ENCODE data around the gene MMP20. TPM values are rescaled to one million over a fixed set of nuclear protein-coding genes. Genes with fewer than 3 reads are reported as not detected.

The MMP20 gene
- total RNA-seq, 1 donor from 2014 or later, result 0.35 TPM

DNA sequence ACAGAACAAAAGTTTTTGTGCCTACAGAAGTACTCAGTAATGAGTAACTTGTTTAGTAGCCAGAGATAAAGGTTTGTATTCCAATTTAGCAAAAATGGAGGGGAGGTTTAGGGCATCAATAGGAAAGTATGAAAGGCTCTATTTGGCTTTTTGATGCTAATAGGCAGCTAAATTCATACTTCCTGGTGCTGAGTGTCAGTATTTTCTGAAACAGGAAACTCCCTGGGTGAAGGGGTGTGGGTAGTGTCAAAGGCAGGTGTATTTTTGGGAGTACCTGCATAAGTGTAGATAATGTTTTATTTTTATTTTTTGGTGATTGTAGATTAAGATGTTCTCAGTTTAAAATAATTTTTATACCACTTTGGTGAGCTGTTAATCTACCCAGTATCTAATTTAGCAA is 65.3 kb downstream of the MMP20 start:
- no peak for DNase-seq (ENCODE audit: low spot score)

DNA sequence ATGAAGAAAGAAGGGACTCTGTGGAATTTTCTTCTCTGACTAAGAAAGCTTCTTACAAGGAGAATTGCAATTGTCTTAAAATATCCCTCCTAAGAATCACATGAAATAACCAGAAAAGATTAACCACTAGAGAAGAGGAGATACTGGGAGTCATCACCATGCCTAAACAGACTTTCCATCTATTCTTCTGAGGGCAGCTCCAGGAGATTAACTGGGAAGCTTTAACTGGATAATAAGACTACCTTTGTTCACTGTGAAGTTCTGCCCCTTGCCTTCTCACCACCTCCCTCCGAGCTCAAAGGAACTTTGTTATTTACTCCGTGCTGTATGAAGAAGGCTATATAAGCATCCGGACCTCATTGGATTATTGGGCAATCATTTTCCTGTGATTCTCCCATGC is 70.0 kb downstream of the MMP20 start:
- no peak for DNase-seq (ENCODE audit: low spot score)

DNA sequence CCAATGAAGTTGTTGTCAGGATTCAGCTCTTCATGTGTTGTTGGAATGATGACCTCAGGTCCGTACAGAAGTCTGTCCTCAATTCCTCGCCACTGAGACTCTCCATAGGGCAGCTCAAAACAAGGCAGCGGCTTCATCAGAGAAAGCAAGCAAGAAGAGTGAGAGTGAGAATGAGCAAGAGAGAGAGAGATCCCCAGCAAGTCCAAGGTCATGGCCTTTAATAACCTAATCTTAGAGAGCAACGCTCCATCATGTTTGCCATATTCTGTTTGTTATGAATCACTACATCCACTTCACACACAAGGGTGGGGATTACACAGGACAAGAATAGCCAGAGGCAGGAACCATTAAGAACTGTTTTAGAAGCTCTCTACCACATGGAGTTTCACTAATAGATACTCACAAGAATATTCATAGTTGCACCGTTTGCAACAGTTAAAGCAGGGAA is 71.3 kb downstream of the MMP20 start:
- DNase-seq (ENCODE audit: low spot score), result no peak

DNA sequence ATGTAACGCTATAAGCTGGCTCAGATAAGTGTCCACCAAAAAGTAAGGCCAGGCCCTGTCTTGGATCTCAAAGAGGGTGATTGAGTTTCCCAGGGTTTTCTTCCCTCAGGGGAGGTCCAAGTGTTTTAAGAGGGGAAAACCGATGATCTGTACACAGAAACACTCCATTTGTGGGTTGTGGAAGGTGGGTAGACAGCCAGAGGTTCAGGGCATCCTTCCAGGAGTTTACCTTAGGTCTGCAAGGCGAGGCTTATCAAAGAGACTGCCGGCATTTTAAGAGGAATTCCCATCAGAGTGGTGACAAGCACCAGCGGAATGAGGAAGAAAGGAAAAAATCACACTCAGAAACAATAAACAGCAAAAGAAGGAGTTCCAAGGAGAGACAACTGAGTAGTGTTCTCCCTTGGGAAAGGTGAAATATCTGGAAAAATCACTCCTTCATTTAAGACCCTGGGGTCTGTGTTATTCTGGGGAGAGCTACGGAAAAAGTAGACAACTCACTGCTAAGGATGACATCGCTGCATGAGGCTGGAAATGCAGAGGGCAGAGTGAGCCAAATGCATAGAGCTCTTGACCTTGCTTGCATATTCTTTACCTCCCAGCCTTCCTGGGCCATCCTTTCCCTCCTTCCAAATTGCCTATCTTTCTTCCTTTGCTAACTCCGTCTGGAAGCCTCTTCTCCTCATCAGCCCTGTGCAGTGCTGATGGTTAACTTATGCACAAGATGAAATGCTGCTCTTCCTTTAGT is 72.5 kb downstream of the MMP20 start:
- peak; percentile 21 for DNase-seq (ENCODE audit: low spot score)

DNA sequence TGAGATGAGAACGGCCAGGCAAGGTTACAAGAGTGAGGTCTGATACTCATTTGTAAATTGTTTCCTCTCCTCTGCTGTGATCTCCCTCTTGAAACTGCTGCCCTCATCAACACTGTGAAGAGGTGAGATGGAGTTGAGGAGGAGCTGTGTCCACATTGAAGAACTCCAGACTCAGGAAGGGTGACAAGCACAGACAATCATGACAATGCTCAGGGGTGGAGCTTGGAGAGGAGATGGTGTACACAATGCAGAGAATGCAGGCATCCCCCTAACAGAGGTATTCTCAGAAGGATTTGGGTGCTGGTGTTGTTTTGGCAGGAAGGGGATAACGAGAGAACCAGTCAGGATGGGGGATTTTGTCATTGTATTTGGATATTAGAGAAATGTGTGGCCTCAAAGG is 73.1 kb downstream of the MMP20 start:
- no peak for DNase-seq (ENCODE audit: low spot score)

DNA sequence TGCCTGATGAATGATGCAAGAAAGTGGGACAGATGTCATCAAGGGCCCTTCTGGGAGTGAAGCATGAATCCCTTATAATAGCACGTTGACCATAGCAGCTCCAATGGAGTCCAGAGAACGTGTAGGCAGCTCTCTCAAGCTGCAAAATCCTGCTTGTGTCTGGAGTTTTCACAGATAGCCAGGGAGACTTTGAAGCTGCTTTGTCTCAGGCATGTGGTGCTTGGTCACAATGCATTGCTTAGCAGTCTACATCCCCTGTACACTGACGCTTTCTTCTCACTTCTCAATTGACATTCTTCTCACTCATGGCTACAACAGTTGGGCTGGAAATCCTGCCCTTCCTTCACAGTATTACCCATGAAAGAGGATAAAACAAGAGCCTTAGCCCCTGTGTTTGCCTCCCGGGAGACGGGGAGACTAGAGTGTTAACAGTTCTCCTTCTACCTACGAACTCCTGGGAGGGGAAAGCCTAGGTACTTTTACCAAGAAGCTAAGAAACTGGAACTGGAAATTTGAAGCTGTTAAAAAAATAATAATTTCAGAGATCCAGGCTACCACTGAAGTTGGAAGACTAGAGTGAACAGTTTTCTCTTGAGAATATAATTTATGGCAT is 73.9 kb downstream of the MMP20 start:
- DNase-seq (ENCODE audit: low spot score), result no peak

DNA sequence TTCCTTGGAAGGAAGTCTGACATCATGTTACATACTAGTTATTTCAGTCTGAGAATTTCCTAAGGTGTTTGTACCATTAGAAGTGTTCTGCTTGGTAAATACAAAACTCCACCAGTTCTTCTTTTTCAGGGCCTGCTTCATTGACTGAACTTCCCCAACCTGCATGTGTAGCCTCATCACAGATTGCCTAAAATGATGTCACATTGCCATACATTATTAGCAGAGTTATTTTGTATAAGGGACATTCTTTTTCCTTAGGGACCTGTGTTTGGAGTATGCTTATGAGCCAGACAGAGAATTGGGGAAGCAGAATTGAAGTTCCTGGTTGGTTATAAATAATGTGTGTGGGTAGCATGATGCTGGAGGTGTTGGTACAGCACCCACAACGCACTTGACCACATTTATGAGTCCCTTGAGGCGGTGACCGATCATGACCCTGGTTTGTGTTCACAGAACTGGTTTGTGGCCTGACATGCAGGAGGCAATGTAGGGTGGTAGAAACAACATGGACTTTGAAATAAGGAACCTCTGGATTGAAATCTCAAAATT is 78.1 kb downstream of the MMP20 start:
- DNase-seq (ENCODE audit: low spot score), result no peak

DNA sequence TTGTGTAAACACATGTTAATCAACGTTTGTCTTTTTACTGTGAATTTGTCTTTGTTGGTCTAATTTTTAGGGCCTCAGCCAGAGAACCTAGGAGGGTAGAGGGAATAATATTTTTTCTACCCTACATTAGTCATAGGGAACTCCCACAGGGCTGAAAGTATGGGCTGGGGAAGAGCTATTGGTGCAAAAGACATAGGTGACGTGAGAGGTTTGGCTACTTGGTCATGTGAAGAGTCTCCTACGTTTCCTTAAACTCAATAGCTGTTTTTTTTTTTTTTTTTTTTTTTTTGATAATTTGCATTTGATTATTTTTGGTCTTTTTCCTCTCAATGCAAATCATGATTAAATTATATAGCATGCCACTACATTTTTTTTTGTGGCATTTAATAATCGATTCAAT is 78.7 kb downstream of the MMP20 start:
- DNase-seq (ENCODE audit: low spot score), result no peak

DNA sequence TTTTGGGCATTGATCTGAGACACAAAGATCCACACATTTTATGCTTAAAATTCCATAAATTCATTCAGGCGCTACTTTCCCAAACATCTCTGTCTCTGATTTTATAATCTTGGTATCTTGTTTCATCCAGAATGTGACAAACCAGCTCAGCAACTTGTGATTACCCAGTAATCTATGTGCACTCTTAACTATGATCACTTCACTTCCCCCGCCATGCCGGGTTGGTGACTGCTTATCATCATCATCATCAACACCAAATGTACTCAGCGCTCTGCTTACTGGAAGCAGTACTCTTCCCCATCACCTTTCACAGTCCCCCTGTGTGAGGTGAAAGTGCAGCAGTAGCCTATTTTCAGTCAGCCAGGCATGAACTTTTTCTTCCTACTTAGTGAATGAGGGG is 79.4 kb downstream of the MMP20 start:
- DNase-seq (ENCODE audit: low spot score), result no peak

DNA sequence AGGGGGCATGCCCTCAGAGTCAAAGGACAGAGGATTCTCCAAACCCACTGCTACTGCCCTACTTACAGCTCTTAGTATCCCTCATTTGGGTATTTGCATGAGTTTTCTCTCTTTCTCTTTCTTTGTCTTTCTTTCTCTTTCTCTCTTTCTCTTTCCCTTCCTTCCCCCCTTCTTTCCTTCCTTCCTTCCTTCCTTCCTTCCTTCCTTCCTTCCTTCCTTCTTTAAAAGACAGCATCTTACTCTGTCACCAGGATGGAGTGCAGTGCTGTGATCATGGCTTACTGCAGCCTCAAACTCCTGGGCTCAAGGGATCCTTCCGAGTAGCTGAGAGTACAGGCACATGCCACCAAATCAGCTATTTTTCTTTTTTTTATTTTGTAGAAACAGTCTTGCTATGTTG is 80.5 kb downstream of the MMP20 start:
- DNase-seq (ENCODE audit: low spot score), result no peak

DNA sequence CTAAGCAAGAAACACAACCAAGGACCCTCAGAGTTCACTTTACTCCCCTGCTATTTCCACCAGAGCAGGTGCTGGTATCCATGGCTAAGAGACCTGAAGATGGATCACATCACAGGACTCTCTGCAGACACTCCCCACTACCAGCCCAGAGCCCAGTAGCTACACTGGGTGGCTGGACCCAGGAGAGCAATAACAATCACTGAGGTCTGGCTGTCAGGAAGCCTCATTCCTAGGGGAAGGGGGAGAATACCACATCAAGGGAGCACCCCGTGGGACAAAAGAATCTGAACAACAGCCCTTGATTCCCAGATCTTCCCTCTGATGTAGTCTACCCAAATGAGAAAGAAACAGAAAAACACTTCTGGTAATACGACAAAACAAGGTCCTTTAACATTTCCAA is 85.6 kb downstream of the MMP20 start:
- DNase-seq (ENCODE audit: low spot score), result no peak

DNA sequence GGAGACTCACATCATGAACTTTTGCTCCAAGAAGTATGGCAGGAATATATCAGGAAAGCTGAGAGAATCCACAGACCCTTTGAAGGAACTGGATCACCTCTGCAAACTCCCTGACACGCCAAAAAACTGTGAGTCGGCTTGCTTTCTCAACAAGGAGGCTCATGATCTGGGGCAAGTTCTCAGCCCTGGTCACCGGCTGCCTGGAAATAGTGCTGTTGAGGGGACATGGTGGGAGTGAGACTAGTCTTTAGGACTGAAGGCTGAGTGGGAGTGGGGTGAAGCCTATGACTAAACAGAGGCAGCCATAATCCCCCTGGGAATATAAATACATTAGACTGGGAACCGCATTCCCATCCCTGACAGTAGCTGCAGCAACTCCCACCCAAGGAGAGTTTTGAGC is 86.2 kb downstream of the MMP20 start:
- DNase-seq (ENCODE audit: low spot score), result no peak

DNA sequence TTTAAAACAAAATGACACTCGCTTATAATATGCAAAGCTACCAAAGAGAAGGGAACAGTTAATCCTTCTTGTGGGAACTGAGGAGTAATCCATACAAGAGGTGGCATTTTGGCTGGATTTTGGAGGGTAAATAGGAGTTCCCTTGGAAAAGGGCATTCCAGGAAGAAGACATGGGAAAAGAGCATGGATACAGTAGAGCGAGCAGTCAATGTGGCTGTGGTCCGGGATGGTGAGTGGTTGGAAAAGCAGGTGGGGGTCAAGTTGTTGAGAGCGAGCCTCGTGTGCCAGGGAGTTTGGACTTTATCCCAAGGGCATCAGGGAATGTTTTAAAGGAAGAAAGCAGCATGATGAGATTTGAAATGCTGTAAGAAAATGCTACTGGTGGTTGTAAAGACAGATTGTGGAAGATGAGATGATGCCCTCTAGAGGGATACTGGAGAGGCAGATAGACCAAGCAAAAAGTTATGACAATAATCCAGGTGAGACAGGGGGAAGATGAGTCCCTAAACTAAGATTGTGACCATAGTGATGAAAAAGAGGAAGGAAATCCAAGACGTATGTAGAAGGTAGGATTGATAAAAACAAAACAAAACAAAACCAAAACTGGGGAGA is 90.8 kb downstream of the MMP20 start:
- DNase-seq (ENCODE audit: low spot score), result no peak

DNA sequence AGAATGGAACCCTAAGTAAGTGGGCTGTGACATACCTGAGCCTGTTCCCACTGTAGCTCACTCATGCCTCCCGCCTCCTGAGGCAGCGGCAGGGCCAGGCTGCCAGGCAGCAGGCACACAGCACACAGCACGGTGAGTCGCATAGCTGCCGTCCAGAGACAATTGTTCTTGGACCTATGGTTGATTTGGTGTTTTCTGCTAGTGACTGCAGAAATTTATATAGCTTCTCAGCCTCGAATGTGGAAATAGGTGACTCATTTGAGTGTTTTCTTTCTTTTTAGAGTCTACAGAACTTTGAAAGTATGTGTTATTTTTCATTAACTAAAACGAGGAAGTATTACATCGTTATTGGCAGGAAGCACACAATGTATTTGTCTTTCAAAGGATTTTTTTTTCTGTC is 94.6 kb downstream of the MMP20 start, which contains the start of gene MMP7:
MMP7 (minus strand) TSS at position 190 of the 400 bp plus-strand sequence; CDS start at position 143, 47 bp downstream.
- peak; percentile 31 for DNase-seq (ENCODE audit: low spot score)

DNA sequence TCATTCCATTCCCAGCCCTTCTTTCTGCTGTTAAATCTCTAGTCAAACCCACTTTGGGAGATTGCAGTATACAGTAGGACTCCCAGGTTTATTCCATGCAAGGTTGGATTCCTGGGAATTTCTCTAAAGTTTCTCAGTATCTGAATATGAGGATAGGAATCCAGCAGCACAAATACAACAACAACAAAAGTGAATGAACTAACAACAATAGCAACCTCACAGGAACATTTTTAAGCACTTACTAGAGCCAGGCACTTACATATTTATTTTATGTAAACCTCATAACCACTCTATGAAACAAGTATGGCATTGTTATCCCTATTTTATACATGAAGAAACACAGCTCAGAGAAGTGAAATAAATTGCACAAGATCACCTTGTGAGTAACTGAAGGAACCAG is 96.5 kb downstream of the MMP20 start:
- no peak for DNase-seq (ENCODE audit: low spot score)

DNA sequence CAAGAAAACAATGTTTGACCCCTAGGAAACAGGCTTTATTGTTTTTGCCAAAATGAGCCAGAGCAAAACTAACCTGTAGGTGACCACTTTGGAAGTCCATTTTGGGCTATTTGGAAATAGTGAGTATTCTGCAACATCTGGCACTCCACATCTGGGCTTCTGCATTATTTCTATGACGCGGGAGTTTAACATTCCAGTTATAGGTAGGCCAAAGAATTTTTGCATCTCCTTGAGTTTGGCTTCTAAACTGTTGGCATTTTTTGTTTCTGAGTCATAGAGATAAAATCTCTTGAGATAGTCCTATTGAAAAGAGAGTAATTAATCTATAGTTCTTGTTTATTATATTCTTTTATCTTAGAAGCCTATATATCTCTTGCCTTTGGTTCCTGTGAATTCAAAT is 97.4 kb downstream of the MMP20 start:
- DNase-seq (ENCODE audit: low spot score), result no peak

DNA sequence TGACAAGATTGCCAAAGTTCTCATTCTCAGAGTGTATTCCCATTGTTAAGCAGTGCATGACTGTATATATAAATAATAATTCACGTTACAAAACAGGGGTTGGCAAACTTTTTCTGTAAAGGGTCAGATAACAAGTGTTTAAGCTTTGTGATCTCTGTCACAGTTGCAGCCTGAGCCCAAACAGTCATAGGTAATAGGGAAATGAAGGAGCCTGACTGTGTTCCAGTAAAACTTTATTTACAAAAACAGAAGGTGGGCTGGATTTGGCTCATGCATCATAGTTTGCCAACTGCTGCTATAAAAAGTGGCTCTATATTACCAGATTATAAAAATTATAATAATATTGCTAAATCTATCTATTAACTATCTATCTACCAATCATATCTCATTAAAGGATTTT is 98.1 kb downstream of the MMP20 start:
- no peak for DNase-seq (ENCODE audit: low spot score)

Other genes starting within 250 kb of the MMP20 start
- 135 TPM for gene TMEM123, start 172.6 kb downstream of the MMP20 start, total RNA-seq
- 1,865 TPM for gene MMP7, start 94.6 kb downstream of the MMP20 start, total RNA-seq
- not detected for gene MMP27, start 80.4 kb upstream of the MMP20 start, total RNA-seq
- not detected for gene MMP8, start 99.6 kb upstream of the MMP20 start, total RNA-seq
- gene MMP10, start 155.3 kb upstream of the MMP20 start, total RNA-seq, result not detected
- 99.4 TPM for gene MMP1, start 172.8 kb upstream of the MMP20 start, total RNA-seq
- 0.17 TPM for gene MMP3, start 218.3 kb upstream of the MMP20 start, total RNA-seq
- 1.7 TPM for gene MMP12, start 249.7 kb upstream of the MMP20 start, total RNA-seq

Measured in mucosa of gallbladder (tissue), 1 donor.